GM21390 (cell line): Measurements from ENCODE around the gene ARNT2.

ENCODE experiments used
- ATAC-seq: cut with Tn5 transposase; IDR thresholded peaks from one replicate; pipeline ENCODE4 v1.9.1; 2021; ENCODE audit not compliant: unreplicated experiment

The ARNT2 gene

DNA sequence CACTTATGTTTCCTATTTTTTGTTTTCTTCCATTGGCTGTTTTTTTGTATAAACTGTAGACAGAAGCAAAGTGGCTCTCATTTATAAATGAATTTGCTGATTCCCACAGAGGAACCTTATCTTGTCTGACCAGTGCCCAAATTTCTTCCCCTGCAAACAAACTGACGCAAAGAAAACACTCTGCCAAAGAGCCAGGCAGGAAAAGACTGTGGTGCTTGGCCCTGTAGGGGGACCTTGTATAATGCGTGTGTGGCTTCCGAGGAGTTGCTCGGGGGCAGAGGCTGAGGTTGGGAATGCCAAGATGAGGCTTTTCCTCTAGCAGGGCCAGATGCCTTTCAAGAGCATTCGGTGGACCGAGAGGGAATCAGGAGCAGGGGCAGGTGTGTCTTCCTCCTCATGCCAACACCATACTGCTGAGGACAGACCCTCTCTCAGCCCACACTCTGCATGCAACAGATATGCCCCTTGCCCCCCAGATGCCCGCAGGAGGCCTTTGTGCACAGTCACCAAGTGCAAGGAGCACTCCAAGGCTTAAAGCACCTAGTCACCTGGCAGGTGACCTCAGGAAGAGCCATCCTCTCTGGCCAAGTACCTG is 186.7 kb downstream of the ARNT2 start:
- no peak for ATAC-seq

DNA sequence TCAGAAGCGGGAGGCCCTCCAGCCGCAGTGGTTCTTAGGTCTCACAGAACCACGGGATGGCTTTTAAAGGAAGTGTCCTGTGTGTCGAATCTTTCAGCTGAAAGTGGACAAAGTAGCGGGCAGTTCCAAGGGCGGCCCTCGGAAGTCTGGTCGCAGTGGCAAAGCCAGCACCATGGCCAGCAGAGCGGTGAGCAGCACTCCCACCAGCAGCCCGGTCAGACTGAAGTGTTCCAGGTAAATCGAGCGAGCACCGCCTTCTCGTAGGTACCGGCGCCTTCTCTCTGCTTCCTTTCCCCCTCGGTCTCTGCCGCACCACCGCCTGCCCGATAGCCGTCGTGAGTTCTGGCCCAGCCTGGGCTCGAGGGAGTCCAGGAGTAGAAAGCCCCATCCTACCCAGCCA is 187.3 kb downstream of the ARNT2 start:
- no peak for ATAC-seq

DNA sequence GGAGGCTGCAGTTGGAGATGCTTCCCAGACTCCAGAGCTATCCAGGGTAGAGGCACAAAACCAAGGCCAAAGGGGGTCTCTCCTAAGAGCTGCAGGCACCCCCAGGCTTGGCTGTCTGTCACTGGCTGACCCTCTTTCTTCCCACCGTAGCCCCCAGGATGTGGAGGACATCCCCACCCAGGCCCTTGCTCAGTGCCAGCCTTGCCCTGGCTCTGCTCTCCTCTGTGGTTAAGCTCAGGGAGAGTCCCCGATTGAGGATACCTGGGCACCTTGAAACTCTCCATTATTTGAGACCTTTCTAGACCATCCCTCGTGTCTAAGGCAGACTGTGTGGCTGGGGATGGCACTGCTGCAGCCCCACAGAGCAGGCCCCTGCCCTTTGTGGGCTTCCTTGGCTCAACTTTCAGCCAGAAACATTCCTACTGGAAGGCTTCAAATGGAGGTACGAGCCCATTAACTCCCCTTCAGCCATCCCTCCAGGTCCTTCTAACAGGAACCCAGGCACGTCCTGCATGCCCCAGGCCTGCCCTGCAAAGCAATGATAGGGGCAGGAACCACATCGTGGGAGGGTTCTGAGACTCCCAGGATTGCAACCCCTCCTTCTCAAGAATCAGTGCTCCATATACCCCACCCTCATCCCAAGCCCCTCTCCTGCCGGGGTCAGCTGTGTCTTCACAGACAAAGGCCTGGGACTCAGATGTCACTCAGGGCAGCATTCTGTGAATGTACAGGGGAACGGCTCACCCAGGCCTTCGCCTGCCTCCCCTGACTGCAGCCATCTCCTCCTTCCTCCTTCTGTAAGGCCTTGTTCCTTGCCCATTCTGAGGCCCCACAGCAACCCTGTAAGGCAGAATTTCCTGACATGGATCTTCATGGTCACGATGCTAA is 188.0 kb downstream of the ARNT2 start:
- no peak for ATAC-seq

DNA sequence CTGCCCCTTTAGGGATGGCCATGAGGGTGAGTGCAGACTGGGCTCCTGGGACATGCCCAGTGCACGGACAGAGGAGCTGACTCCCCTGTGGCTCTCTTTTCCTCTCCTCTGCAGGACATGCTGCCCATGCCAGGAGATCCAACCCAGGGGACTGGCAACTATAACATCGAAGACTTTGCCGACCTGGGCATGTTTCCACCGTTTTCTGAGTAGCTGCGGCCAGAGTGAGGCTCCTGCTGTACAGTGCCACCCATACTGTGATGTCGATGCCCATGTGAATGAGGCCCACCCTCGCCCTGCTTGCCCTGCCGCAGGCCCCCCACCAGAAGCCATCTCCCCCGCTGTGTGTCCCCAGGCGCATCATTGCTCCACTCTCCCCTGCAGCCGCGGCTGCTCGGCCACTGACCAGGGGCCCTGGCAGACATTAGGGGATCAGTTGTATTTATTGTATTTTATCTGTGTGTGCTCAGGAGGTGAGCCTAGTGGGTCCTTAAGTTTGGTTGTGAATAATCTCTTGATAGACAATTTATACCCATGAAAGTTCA is 189.4 kb downstream of the ARNT2 start:
- ATAC-seq: no peak

DNA sequence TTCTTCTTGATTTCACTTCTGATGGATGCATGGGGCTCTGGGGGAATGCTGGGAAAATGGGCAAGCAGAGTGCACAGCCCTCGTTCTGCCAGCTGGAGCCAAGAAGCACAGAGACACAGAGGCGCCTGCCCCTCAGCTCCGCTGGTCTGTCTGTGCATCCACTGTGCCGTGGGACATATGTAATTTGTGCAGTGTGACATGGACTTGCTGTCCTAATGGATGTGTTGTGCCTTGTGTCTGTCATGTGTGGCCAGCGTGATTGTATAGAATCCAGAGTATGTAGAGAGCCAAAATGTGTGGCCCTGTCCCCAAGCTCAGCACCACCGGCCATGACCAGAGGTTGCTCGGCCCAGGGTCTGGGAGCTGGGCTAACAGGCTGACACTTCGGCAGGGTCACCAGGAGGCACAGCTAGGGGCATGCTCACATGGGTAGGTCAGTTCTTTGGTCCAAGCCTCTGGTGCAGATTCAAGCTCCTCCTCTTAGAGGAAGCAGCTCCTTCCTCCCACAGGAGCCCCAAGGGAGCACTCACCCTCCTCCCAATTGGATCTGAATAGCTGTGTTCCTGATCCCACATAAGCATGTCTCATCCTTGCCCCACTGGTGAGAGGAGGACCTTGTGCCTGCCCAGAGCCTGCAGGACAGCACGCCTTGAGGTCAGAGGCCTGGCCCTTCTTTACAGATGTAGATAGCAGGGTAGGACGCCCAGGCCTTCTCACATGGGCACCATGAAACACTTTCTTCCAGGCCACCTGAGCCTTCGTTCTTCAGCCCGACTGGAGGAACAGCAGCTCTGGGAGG is 190.1 kb downstream of the ARNT2 start:
- no peak for ATAC-seq

DNA sequence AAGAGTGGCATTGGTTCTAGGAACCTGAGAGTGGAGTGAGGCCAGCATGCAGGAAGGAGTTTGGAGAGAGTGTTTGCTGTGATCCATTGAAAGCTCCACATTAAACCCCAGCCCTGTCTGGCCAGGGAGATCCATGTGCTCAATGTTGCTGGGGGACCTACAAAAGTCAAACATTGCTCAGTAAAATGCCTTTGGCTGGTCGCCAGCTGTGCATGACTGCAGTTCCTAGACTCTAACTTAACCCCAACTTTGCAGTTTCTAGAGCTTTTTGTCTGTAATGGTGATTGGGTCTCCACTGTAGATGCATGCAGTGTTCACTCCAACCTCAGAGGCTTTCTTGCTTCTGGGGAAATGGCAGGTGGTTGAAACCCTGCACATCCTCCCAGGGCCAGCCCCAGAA is 191.2 kb downstream of the ARNT2 start:
- ATAC-seq: no peak

DNA sequence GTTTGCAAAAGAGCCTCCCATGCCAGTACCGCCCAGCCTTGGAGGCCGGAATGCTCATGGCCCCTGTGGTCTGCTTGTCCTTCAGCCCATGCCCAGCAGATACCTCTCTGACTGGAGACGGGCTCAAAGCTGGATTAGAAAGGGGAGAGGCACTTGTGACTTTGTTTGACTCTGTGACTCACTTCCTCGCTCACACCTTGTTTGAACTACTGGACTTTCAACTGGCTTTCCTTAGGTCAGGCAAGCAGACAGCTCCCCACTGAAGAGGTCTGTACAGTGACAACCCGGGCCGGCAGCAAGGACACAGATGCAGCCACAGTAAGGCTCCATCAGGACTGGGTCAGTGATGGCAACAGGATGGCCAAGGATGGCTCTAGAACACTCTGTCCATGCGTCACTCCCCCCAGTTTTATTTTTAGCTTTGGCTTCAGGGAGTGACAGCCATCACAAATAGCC is 192.4 kb downstream of the ARNT2 start:
- ATAC-seq: no peak

DNA sequence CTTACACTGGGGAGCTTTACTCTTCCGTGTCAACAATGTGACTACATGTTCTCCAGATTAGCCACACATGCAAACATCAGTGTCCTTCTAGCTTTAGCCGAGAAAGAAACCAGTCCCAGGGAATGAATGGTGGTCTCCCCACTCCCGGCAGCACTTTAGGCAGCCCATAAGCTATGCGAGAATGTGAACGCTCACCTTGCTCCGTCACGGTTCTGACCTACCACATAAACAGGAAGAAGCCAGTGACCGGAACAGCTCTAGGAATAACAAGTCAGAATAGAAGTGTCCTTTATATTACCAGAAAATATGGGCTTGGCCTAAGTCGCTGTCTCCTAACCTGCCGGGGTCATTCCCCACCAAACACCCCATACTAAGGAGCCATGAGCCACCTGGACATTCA is 192.9 kb downstream of the ARNT2 start:
- no peak for ATAC-seq

DNA sequence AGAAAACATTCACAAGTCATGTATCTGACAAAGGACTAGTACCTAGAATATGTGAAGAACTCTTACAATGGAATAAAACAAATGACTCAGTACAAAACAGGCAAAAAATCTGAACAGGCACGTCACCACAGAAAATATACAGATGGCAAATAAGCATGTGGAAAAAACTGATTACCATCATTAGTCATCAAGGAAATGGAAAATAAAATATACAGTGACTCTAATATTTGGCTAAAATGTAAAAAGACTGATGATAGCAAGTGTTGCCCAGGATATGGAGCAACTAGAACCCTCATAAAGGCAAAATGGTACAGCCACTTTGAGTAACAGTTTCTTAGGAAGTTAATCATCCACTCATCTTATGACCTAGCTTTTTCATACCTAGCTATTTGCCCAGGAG is 195.2 kb downstream of the ARNT2 start:
- ATAC-seq: no peak

DNA sequence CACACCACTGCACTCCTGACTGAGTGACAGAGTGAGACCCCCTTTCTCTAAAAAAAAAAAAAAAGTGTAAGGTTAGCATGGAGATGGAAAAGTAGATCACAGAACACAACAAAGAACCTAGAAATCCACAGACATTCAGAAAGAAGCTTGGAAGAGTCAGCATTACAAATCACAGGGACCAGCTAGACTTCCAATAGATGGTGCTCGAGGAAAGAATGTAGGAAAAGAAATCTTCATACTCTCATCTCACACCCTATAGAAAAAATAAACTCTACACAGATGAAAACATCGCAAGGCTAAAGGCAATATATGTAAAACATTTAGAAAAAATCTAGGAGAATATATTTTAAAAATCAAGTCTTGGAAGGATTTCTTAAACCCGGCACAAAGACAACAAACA is 196.4 kb downstream of the ARNT2 start:
- no peak for ATAC-seq

DNA sequence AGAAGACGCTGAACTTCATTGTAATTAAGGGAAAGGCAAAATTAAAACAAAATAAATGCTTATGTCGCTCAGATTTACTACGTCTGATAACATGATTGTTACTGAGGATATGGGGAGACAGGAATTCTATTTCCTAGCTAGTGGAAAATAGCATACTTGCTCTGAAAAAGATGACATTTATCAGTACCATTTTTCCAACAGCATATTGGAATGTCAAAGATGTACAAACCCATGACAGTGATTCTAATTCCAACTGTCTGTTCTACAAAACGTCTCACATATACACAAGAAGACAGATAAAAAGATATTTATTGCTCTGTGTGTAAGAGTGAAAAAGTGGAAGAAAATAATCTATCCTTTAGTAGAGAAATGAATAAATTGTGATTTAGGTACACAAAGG is 197.1 kb downstream of the ARNT2 start:
- no peak for ATAC-seq

DNA sequence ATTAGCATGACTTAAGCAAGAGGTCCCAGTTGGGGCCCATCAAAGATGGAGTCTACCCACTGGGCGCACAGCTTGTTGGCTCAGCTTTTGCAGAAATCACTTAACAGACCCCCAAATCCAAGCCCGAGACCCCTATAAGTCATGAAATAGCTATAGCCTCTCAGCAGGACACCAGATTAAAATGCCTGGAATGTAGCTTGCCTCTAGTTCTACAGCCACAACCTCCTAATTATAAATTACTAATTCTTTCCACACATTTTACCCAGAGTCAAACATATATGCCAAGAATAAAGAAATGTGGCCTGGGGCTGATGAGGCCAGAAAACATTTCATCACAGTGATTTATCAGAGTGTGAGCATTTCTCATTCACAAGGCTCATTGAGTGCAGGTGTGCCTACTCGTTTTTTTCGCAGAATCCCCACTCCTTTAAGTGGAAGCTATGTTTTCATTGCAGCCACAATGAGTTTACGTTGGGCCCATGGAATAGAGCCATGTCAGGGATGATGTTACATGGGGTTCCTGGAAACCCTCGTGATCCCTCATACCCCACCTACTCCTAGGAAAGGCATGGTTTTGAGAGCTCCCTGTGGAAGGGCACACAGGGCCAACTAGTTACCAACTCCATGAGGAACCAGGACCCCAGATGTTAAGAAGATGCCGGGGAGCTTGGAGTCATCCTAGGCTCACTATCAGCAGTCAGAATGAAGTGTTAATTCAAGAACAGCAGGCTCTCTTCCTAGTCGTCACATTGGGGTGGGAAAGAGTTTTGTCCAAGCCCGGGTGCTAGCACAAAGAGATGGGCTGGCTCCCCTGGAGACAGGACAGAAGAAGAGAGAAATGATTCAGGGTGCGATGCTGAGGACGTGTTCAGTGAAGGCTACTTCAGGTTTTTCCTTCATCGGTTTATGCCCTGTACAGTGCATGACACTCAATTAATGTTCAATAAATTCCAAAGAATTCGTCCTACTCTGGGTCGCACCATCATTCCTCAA is 200.7 kb downstream of the ARNT2 start:
- ATAC-seq: no peak

DNA sequence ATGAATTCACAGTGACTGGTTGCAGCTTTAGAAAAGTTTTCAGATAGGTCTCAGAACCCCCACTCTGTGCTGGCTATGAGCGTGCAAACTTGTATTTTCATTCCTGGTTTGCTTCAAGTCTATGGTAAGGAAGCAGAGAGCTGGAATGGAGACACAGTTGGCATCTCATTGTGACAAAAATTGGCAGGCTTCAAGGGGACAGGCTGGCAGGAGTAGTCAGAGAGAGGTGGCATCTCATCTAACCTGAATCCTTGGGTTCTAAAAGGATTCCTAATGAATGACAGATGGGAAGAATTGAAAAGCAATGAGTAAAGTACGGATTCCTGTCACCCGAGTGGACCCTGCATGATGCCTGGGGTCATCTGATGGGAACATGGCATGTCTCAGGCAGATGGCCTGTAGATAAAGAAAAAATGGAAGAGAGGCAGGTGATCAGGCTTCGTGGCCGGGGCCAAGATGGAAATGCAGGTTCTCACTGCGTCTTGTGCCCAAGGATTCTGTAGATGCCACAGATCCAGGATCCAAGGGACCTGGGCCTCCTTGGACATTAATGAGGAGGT is 201.5 kb downstream of the ARNT2 start:
- no peak for ATAC-seq

DNA sequence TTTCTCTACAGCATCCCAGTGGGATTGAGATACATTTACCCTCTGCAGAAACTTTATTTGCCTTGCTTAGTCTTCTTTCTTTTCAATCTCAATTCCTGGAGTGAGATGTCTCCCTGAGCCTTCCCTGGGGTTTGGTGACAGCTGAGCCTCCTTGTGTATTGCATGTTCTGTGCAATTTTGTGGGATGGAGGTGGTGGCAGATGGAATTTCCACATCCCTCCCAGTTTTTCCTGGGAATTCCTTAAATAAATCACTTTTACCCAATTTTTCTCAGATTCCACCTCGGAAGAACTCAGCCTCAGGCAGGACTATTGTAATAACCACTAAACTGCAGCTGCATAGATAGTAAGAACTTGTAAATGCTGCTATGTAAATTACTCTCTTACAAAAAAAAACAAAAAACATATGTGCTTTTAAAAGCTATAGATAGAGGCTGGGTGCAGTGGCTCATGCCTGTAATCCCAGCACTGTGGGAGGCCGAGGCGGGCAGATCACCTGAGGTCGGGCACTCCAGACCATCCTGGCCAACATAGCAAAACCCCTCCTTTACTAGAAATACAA is 202.4 kb downstream of the ARNT2 start:
- ATAC-seq: no peak

DNA sequence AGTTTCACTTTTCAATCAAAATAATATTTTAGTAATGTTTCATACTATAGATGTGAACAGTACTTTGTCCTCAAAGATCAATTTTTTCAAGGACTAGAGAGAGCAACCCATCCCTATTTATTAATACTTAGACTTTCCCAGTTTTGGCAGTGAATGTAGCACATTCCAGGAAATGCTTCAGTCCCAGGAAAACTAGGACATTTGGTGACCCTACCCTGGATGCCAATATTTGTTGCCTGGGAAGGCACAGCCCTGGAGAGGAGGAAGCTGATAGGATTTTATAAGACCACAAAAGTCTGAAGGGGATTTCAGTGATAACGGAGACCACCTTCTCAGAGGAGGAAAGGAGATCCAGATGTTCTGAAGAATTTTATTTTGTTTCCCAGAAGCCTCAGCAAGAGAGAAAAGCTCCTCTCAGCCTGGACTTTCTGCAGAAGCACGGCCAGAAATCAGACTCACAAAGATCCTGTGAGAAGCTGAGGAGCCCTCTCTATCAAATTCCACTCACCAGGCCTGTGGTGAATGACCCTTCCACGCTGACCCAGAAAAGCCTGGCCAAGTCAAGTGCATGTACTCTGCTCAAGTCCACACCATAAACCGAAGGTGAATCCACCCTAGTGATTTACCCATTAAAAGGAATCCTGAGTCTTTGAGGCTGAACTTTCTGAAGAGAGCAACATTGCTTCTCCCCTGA is 203.3 kb downstream of the ARNT2 start:
- no peak for ATAC-seq

DNA sequence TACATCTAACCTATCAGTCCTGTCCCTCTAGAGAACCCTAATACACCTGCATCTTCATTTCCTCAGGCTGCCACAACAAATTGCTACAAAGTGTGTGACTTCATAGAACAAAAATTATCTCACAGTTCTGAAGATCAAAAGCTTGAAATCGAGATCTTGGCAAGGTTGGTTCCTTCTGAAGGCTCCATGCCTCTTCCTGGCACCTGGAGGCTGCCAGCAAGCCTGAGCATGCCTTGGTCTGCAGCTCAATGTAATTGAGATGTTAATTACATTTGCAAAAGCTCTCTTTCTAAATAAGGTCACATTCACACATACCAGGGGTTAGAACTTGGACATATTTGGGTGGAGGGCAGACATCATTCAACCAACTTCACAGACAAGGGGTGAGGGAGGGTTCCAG is 204.5 kb downstream of the ARNT2 start:
- no peak for ATAC-seq

DNA sequence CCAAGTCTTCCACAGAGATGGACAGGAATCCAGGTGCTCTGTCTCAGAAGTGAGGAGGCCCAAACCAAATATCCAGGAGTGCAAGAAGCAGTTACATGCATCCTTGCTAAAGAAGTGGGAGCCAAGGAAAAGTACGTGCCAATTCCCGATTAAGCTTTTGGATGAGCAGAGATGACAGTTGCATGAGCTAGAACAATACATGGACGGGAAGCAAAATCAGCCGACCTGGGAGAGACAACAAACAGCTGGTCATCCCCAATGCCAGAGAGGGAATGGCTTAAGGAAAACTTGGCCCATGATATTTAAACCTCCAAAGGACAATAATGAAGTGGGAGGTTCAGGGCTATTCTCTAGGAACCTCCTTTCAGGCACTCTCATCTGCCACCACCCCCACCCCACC is 204.9 kb downstream of the ARNT2 start:
- no peak for ATAC-seq

DNA sequence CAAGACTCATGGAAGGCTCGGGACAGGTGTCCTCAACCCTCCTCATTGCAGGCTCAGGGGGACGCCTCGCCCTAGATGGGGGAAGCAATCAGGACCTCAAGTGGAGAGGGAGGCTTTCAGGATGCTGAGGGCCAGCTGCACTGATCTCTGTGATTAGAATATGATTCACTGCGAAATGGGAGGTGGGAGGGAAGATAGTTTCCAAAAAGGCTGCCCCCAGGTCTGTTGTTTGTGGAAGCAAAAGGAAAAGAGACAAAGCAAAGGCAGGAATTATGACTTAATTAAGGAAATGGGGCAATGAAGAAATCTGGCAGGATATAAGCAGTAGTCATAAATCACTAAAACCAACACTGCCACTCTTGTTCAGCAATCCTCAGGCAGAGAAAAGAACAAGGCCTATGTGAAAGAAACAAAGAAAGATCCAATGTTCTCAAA is 205.3 kb downstream of the ARNT2 start:
- no peak for ATAC-seq

DNA sequence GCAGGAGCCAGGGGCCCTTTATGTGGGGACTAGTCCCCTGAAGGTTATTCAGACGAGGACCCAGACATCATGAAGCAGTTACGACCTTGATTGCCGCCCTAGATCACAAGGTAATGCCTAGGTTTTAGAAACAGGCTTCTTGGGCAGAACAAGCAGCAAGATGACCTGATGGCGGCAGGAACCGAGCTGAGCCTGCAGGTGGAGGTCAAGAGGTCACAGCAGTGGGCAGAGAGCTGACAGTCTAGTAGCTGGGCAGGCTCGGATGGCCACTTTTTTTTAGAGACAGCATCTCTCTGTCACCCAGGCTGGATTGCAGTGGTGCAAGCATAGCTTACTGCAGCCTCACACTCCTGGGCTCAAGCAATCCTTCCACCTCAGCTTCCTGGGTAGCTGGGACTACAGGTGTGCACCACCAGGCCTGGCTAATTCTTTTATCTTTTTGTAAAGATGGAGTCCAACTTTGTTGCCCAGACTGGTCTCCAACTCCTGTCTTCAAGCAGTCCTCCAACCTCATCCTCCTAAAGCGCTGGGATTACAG is 207.4 kb downstream of the ARNT2 start:
- ATAC-seq: no peak
